CD4-positive, alpha-beta memory T cell (primary cell): ENCODE results near the gene LCN15. TPM values are rescaled to one million over a fixed set of nuclear protein-coding genes. Genes with fewer than 3 reads are reported as not detected.

ENCODE experiments used
- CTCF ChIA-PET: fragments of 350-600 bp; sonication (Branson Sonifier 250); formaldehyde crosslinking; loops from one replicate; lab custom pipeline; 2021; ENCODE audit warnings: inconsistent platforms; ENCODE audit not compliant: partially characterized antibody; lab: Charles Lee
- POLR2A ChIA-PET: fragments of 350-600 bp; sonication (Branson Sonifier 250); formaldehyde crosslinking; loops from one replicate; lab custom pipeline; 2021; ENCODE audit not compliant: partially characterized antibody; lab: Charles Lee
- DNase-seq, 5 donors: peaks; one replicate each; pipeline versions ENCODE4 v3.0.0 to v3.0.0-alpha.2; 2020 to 2022; ENCODE audit warnings: mixed read lengths in 1 of 5
- H3K27ac ChIP-seq: one replicate; pipeline ENCODE4 v1.7.0; 2013; ENCODE audit warnings: low read depth, low read length
- H3K27me3 ChIP-seq: 2 replicates; pipeline ENCODE4 v1.7.0; 2013; ENCODE audit warnings: mild to moderate bottlenecking, low read length, moderate library complexity; ENCODE audit not compliant: insufficient read depth
- H3K36me3 ChIP-seq: 2 replicates; pipeline ENCODE4 v1.7.0; 2013; ENCODE audit warnings: mild to moderate bottlenecking, low read length, moderate library complexity; ENCODE audit not compliant: insufficient read depth
- H3K4me1 ChIP-seq: 2 replicates; pipeline ENCODE4 v1.7.0; 2013; ENCODE audit warnings: mild to moderate bottlenecking, low read length, moderate library complexity; ENCODE audit not compliant: insufficient read depth
- H3K4me3 ChIP-seq, 2 donors: one replicate each; pipeline ENCODE4 v1.7.0; 2013; ENCODE audit warnings: low read length in 2 of 2, mild to moderate bottlenecking in 1 of 2
- H3K9me3 ChIP-seq, 2 donors: one replicate each; pipeline ENCODE4 v1.7.0; 2013; ENCODE audit warnings: low read length in 2 of 2, control low read depth in 1 of 2; ENCODE audit not compliant: control insufficient read depth in 1 of 2
- H3K27ac Mint-ChIP-seq, 7 donors: one replicate each; pipeline ENCODE4 v1.8.0; 2020 to 2021; ENCODE audit warnings: mixed read lengths in 7 of 7, mild to moderate bottlenecking in 6 of 7, inconsistent platforms in 3 of 7, moderate library complexity in 3 of 7
- H3K27me3 Mint-ChIP-seq, 2 donors: one replicate each; pipeline ENCODE4 v1.8.0; 2020 to 2021; ENCODE audit warnings: mixed read lengths in 2 of 2
- H3K36me3 Mint-ChIP-seq, 2 donors: one replicate each; pipeline ENCODE4 v1.8.0; 2020 to 2021; ENCODE audit warnings: mixed read lengths in 2 of 2, inconsistent platforms in 1 of 2, mild to moderate bottlenecking in 1 of 2
- H3K4me1 Mint-ChIP-seq, 4 donors: one replicate each; pipeline ENCODE4 v1.8.0; 2020 to 2021; ENCODE audit warnings: mixed read lengths in 4 of 4, mild to moderate bottlenecking in 1 of 4
- H3K4me3 Mint-ChIP-seq, 8 donors: one replicate each; pipeline ENCODE4 v1.8.0; 2020 to 2021; ENCODE audit warnings: mixed read lengths in 8 of 8, mild to moderate bottlenecking in 7 of 8, moderate library complexity in 6 of 8, inconsistent platforms in 3 of 8
- H3K9me3 Mint-ChIP-seq, 8 donors: one replicate each; pipeline ENCODE4 v1.8.0; 2020 to 2021; ENCODE audit warnings: mixed read lengths in 8 of 8, mild to moderate bottlenecking in 5 of 8, inconsistent platforms in 3 of 8, moderate library complexity in 1 of 8
- intact Hi-C: fragments of 100-400 bp; cut with micrococcal nuclease; formaldehyde crosslinking; loops from one replicate; pipeline ENCODE4 v1.15.1; 2023
- polyA plus RNA-seq, 2 donors: library from polyadenylated mRNA; unstranded; fragments of 300-500 nt; fragmentation: Illumina TruSeq; gene quantifications; one replicate each; pipeline ENCODE4 v1.2.3, GENCODE V29; 2021
- total RNA-seq, 2 experiments: library from RNA; stranded (reverse); gene quantifications; one replicate each; pipeline ENCODE4 v1.2.3, GENCODE V29; 2021

The LCN15 gene
- total and polyA plus RNA-seq, 4 experiments from 2014 or later: not detected

GRCh38 chr9:136722093-136722968 lies 42.0 kb downstream of the LCN15 start:
- ChIA-PET CTCF (no interaction called here), POLR2A (no interaction called here)
- peaks cover 23% of the 10 kb centered on the region for H3K4me1 ChIP-seq
- H3K27ac Mint-ChIP-seq: no peak overlapping the region
- no peaks in the 10 kb centered on the region for H3K27me3 ChIP-seq
- H3K36me3 Mint-ChIP-seq: peaks cover 23 to 36% of the 10 kb centered on the region in 2 donors
- H3K9me3 Mint-ChIP-seq: peaks cover 0 to 3% (median 0%) of the 10 kb centered on the region in 8 donors
- H3K36me3 ChIP-seq: peaks cover 32% of the 10 kb centered on the region
- no peak overlapping the region for H3K4me3 ChIP-seq
- no peaks in the 10 kb centered on the region for H3K9me3 ChIP-seq
- peak in 1 of 5 donors; percentile 33 for DNase-seq
- no peak overlapping the region for H3K4me3 Mint-ChIP-seq
- no peak overlapping the region for H3K27ac ChIP-seq
- H3K27me3 Mint-ChIP-seq: peaks cover 0 to 4% of the 10 kb centered on the region in 2 donors
- peaks cover 9 to 29% (median 21%) of the 10 kb centered on the region in 4 donors for H3K4me1 Mint-ChIP-seq
- intact Hi-C loops: no loop called here

DNA sequence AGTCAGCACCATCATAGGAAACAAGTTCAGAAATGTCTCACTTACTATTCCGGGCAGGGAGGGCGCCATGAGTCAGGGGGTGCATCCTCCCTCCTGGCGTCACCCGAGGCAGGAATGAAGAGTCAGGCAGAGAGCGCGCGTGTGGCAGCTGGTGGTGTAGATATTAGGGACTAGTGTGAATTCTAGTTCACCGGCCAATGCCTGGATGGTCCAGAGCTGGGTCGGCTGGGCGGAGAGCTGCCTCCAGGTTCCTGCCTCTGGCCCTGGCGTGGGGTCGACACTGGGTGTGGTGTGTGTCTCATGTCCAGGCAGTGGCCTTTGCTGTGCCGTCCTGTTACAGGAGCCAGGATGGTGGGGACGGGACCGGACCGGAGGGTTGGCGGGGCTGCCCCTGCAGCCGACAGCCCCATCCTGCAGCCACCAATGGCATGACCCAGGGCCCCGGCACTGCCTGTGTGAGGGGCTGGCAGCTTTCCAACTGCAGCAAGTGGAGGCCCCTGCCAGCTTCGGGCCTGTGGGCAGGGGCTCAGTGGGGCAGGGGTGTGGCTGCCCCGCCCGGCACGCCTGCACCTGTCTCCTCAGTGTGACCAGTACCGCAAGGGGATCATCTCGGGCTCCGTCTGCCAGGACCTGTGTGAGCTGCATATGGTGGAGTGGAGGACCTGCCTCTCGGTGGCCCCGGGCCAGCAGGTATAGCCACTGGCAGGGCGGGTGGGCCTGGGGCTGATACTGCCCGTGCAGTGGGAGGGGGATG lies 42.8 kb downstream of the LCN15 start:
- peak overlapping the region in 4 of 7 donors; percentile 4 to 68 (median 54) for H3K27ac Mint-ChIP-seq
- peaks cover 15% of the 10 kb centered on the region for H3K4me1 ChIP-seq
- H3K4me1 Mint-ChIP-seq: peaks cover 5 to 21% (median 14%) of the 10 kb centered on the region in 4 donors
- H3K9me3 Mint-ChIP-seq: no peaks in the 10 kb centered on the region
- H3K4me3 ChIP-seq: no peak overlapping the region
- H3K36me3 ChIP-seq: peaks cover 32% of the 10 kb centered on the region
- H3K27me3 ChIP-seq: no peaks in the 10 kb centered on the region
- H3K9me3 ChIP-seq: no peaks in the 10 kb centered on the region
- H3K27me3 Mint-ChIP-seq: no peaks in the 10 kb centered on the region
- ChIA-PET CTCF (no interaction called here), POLR2A (no interaction called here)
- no peak overlapping the region for H3K27ac ChIP-seq
- peak in 1 of 5 donors; percentile 41 for DNase-seq
- peaks cover 18 to 30% of the 10 kb centered on the region in 2 donors for H3K36me3 Mint-ChIP-seq
- intact Hi-C loops: no loop called here
- H3K4me3 Mint-ChIP-seq: no peak overlapping the region

GRCh38 chr9:136720898-136721338 lies 43.4 kb downstream of the LCN15 start:
- no peaks in the 10 kb centered on the region for H3K27me3 ChIP-seq
- H3K4me1 ChIP-seq: peaks cover 9% of the 10 kb centered on the region
- Mint-ChIP-seq H3K36me3 (peaks cover 15 to 24% of the 10 kb centered on the region in 2 donors), H3K9me3 (no peaks in the 10 kb centered on the region), H3K4me3 (no peak overlapping the region), H3K4me1 (peaks cover 2 to 15% (median 9%) of the 10 kb centered on the region in 4 donors), H3K27me3 (peaks cover 0 to 1% of the 10 kb centered on the region in 2 donors), H3K27ac (peak overlapping the region in 4 of 7 donors; percentile 4 to 68 (median 54))
- H3K36me3 ChIP-seq: peaks cover 26% of the 10 kb centered on the region
- no peak overlapping the region for H3K27ac ChIP-seq
- H3K4me3 ChIP-seq: no peak overlapping the region
- intact Hi-C loops: no loop called here
- CTCF ChIA-PET: interaction anchor here (1.4 kb wide), 1 partner anchor 236 kb away, joined by 3 read pairs; no protein-coding TSS in a partner anchor
- POLR2A ChIA-PET: no interaction called here
- no peaks in the 10 kb centered on the region for H3K9me3 ChIP-seq
- peak in 1 of 5 donors; percentile 32 for DNase-seq

GRCh38 chr9:136720251-136720897 lies 43.9 kb downstream of the LCN15 start:
- no peak overlapping the region for H3K4me3 ChIP-seq
- DNase-seq: peak in 1 of 5 donors; percentile 34
- Mint-ChIP-seq H3K4me3 (no peak overlapping the region), H3K27ac (no peak overlapping the region), H3K27me3 (peaks cover 0 to 3% of the 10 kb centered on the region in 2 donors), H3K9me3 (no peaks in the 10 kb centered on the region), H3K4me1 (peaks cover 2 to 11% (median 7%) of the 10 kb centered on the region in 4 donors), H3K36me3 (peaks cover 15 to 21% of the 10 kb centered on the region in 2 donors)
- no peak overlapping the region for H3K27ac ChIP-seq
- H3K9me3 ChIP-seq: no peaks in the 10 kb centered on the region
- intact Hi-C loops: no loop called here
- no peaks in the 10 kb centered on the region for H3K27me3 ChIP-seq
- CTCF ChIA-PET: interaction anchor here (1.4 kb wide), 1 partner anchor 235 kb away, joined by 3 read pairs; no protein-coding TSS in a partner anchor
- peaks cover 4% of the 10 kb centered on the region for H3K4me1 ChIP-seq
- H3K36me3 ChIP-seq: peaks cover 21% of the 10 kb centered on the region
- POLR2A ChIA-PET: no interaction called here

- Histone ChIP-seq H3K27me3 (no peaks in the 10 kb centered on the region), H3K27ac (no peak overlapping the region), H3K4me1 (peaks cover 3% of the 10 kb centered on the region), H3K36me3 (peaks cover 11% of the 10 kb centered on the region), H3K4me3 (no peak overlapping the region), H3K9me3 (no peaks in the 10 kb centered on the region)
- no peaks in the 10 kb centered on the region for H3K9me3 Mint-ChIP-seq
- ChIA-PET POLR2A (interaction anchor here (2.3 kb wide), 1 partner anchor 8 kb away, joined by 17 read pairs; no protein-coding TSS in a partner anchor), CTCF (no interaction called here)
- H3K4me3 Mint-ChIP-seq: no peak overlapping the region
- H3K36me3 Mint-ChIP-seq: peaks cover 12 to 13% of the 10 kb centered on the region in 2 donors
- H3K27ac Mint-ChIP-seq: no peak overlapping the region
- H3K4me1 Mint-ChIP-seq: peaks cover 2 to 9% (median 5%) of the 10 kb centered on the region in 4 donors
- no peak for DNase-seq
- peaks cover 2 to 3% of the 10 kb centered on the region in 2 donors for H3K27me3 Mint-ChIP-seq
- intact Hi-C loops: no loop called here
Observed at GRCh38 chr9:136719195-136719880, 45.0 kb downstream of the LCN15 start.

- peaks cover 2 to 3% of the 10 kb centered on the region in 2 donors for H3K27me3 Mint-ChIP-seq
- H3K4me1 Mint-ChIP-seq: peaks cover under 1 to 2% (median 1%) of the 10 kb centered on the region in 4 donors
- H3K9me3 Mint-ChIP-seq: no peaks in the 10 kb centered on the region
- ChIA-PET POLR2A (interaction anchor here (2.3 kb wide), 1 partner anchor 9 kb away, joined by 17 read pairs; no protein-coding TSS in a partner anchor), CTCF (no interaction called here)
- Histone ChIP-seq H3K4me3 (no peak overlapping the region), H3K27ac (no peak overlapping the region), H3K4me1 (peaks cover 3% of the 10 kb centered on the region), H3K9me3 (no peaks in the 10 kb centered on the region), H3K27me3 (peaks cover 4% of the 10 kb centered on the region), H3K36me3 (peaks cover 3% of the 10 kb centered on the region)
- peaks cover 4 to 5% of the 10 kb centered on the region in 2 donors for H3K36me3 Mint-ChIP-seq
- H3K27ac Mint-ChIP-seq: no peak overlapping the region
- peak in 1 of 5 donors; percentile 22 for DNase-seq
- peak overlapping the region in 1 of 8 donors; percentile 2 for H3K4me3 Mint-ChIP-seq
- intact Hi-C loops: no loop called here
Observed at GRCh38 chr9:136718345-136719194, 45.7 kb downstream of the LCN15 start.
